HUDEP-2 (cell line): ENCODE results near the gene EXOC7.

Experiments
- DNase-seq, 76 experiments: peaks; one replicate each; lab custom pipeline; 2025; ENCODE audit not compliant: unreplicated experiment in 76 of 76; lab: John Stamatoyannopoulos, UW

EXOC7 gene

GRCh38 chr17:76103274-76104139 lies at the start of gene EXOC7:
TSS of gene EXOC7 (minus strand) at chr17:76103787. CDS start at chr17:76103692, 95 bp downstream.
- peak in 73 of 76 experiments; percentile 18 to 94 (median 81) for DNase-seq

DNA sequence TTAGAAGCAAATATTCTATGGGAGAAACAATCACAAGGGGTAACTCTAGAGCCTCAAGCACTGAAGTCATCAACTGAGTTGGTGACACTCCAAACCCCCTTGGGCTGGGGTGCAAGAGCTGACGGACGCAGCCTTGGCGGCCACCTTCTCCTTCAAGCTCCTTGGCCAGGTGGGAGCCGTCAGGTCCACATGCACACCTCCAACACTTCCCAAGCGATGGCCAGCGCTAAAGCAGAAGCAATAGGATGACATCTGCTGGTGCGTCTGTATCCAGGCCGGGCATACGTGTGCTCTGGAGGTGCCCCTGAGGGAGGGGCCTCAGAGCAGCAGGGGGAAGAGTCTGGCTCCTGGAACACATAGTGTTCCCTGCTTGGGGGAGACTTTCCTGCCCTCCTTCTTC lies 49.6 kb upstream of the EXOC7 start:
- DNase-seq = no peak

DNA sequence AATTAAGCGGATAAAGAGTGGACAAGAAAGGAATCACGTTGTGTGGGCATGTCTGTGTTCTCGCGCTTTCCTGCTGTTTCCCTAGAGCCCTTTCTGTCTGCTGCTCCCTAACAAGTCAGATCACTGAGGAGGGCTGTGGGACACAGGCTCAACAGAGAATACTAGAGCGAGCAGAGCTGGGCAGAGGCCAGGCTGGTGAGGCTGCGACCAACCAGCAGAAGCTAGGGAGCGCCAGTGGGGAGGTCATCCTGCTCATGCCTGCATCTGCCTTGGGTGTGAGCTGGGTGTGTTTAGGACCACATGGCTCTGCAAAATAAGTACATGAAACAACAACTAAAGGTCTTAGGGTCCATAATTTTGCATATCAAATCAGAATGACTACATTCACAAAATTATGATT lies 49.0 kb upstream of the EXOC7 start:
- DNase-seq = peak in 11 of 76 experiments; percentile 3 to 25 (median 9)

- no peak for DNase-seq
These were observed 48.4 kb upstream of the EXOC7 start for GRCh38 chr17:76151896-76152454.

GRCh38 chr17:76150712-76151622 lies 47.4 kb upstream of the EXOC7 start:
- DNase-seq = no peak

DNA sequence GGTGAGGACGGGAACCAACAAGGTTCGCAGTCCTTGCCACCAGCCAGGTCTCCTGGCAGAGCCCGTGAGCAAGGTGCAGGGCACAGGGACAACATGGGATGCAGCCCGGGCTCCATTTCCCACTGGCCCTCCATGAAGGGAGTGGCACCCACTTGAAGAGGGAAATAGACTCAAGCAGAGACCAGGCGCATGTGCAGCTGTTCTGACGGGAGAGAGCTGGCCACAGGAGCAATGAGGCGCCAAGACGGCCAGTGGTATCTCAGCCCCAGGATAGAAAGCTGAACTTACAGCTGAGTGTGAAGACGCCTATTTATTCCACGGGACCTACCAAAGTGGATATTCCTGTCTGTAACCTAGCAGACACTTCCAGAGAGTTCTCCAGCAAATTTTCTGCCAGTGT lies 45.6 kb upstream of the EXOC7 start:
- no peak for DNase-seq

GRCh38 chr17:76148015-76148326 lies 44.4 kb upstream of the EXOC7 start:
- DNase-seq = no peak

GRCh38 chr17:76147211-76148014 lies 43.8 kb upstream of the EXOC7 start:
- peak in 1 of 76 experiments; percentile 18 for DNase-seq

- DNase-seq = no peak
These were observed 42.7 kb upstream of the EXOC7 start for GRCh38 chr17:76146053-76146851.

GRCh38 chr17:76145231-76146052 lies 41.9 kb upstream of the EXOC7 start:
- DNase-seq = no peak

DNA sequence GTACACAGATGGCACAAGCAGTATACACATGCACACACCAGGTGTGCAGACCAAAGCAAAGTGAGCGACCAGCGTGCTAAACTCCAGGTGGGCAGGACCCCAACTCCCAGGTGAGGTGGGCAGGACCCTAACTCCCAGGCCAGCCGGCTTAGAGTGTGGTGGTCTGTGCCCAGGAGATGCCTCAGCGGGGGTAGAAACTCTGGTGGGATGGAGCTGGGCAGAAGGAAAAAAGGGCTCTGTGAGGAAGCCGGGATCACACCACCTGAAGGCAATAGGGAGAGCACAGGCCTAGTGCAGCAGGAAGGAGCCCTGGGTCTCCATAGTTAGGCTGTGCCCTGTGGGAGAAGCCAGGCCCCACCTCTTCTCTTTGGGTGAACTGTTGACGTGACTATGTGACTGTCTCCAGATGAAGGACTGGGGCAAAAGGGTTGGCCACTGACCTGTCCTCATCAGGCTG lies 39.0 kb upstream of the EXOC7 start:
- no peak for DNase-seq

DNA sequence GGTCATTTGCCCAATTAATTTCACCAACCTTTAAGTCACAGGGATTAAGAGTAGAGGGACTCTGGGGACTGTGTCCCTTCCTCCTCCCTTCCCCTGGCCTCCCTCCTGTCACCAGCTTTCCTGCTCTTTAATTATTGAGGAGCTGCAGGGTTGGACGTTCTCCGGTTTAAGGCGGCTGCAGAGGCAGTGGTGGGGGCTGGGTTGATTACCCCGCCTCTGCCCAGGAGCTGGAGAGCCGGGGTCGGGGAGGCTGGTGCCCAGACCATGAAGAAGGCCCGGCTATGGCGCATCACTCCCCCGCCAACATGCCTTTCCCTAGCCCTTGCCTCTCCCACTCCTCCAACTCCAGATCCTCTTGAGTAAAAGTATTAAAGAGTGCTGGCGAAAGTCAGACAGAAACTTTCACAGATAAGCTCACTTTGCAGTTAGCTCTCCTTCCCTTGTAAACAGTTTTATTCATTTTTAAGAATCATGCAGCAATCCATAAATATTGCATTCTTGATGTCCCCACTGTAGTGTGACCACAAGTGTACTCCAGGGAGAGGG lies 38.5 kb upstream of the EXOC7 start:
- no peak for DNase-seq

DNA sequence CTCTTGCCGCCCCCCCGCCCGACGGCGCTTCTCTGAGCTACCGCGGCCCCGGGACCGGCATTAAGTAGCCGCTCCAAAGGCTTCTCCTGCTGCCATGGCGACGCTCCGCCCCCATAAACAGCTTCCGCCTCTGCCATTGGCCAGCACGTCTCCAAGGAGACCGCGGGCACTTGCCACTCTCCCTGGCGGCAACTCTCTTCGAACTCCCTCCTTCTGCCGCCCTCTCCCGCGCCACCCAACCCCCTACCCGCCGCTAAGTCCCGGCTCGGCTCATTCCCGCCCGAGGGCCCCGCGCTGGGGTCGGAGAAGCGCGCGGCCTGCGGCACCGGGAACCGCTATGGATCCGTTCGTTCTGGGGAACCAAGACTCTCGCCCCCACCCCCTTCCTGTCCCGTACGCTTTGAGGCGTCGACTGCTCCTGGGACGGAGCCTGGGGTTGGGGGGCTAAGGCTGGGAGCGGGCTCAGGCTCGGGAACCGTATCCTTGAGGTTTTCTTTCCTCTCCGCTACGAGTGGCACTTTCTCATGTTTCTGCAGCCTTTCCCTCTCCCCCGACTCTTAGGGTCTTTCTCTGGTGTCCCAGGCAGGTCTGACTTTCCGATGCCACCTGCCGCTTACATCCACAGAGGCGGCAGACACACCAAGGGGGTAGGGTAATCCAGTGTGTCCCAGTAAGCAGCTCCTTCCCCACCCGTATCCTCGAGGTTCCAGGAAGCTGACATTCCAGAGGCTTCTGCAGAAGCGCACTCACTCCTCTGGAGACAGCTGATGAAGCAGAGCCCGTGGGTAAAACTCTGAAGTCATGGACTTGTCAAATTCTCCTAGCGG lies 37.8 kb upstream of the EXOC7 start, which contains the start of gene FOXJ1:
Gene FOXJ1 (minus strand): TSS at position 34 of the 827 bp plus-strand sequence. CDS start 850 bp downstream, outside the sequence.
- DNase-seq = peak in 75 of 76 experiments; percentile 25 to 90 (median 79)

GRCh38 chr17:76140661-76141211 lies 37.1 kb upstream of the EXOC7 start:
- DNase-seq = no peak

- no peak for DNase-seq
These were observed 36.4 kb upstream of the EXOC7 start for GRCh38 chr17:76139801-76140660.
